VCaP (cell line): ENCODE measurements around the gene MPL.

Source experiments
- H3K27ac ChIP-seq: fragments of 450-650 bp; 2 replicates; pipeline ENCODE4 v1.5.1; 2017
- CTCF ChIP-seq: fragments of 450-650 bp; conservative IDR thresholded peaks from 2 replicates; pipeline ENCODE4 v1.5.1; 2017; ENCODE audit warnings: mild to moderate bottlenecking, moderate library complexity

MPL gene

GRCh38 chr1:43294761-43295160 is 42.9 kb upstream of the MPL start:
- no peak overlapping the region for H3K27ac ChIP-seq
- TF ChIP-seq CTCF, result no peak

GRCh38 chr1:43296207-43296606 is 41.4 kb upstream of the MPL start:
- no peak for TF ChIP-seq CTCF
- H3K27ac ChIP-seq, result no peak overlapping the region

DNA sequence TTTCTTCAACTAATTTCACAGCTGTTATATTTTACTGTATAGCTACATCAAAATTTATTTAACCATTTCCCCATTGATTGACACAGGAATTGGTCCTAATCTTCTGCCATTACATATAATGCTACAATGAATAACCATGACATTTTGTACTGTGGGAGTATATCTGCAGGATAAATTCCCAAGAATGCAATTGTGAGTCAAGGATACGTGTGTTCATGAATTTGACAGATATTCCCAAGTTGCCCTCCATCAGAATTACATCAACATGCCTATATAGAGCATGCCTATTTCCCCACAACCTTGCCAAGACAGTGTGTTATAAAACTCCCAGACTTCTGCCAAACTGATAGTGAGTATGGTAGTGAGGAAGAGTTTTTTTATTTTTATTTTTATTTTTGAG is 39.6 kb upstream of the MPL start:
- TF ChIP-seq CTCF, result no peak
- H3K27ac ChIP-seq, result no peak overlapping the region

DNA sequence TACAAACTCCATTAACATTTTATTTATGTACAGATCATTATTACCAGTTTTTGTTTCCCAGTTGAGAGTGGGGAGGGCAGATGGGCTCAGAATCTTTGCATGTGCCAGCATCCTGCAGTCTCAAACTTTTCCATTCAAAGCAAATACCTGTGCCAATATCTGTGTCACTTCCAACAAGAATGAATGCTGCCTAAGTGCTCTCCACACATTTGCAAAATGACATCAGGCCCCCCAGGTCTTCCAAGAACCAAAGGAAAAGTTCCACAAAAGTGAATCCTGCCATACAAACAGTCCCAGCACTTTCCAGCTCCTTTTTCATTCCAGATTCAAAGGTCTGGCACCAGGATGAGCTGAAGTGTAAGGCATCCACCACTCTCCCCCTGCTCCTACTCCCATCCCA is 38.5 kb upstream of the MPL start:
- H3K27ac ChIP-seq, result no peak overlapping the region
- no peak for TF ChIP-seq CTCF

DNA sequence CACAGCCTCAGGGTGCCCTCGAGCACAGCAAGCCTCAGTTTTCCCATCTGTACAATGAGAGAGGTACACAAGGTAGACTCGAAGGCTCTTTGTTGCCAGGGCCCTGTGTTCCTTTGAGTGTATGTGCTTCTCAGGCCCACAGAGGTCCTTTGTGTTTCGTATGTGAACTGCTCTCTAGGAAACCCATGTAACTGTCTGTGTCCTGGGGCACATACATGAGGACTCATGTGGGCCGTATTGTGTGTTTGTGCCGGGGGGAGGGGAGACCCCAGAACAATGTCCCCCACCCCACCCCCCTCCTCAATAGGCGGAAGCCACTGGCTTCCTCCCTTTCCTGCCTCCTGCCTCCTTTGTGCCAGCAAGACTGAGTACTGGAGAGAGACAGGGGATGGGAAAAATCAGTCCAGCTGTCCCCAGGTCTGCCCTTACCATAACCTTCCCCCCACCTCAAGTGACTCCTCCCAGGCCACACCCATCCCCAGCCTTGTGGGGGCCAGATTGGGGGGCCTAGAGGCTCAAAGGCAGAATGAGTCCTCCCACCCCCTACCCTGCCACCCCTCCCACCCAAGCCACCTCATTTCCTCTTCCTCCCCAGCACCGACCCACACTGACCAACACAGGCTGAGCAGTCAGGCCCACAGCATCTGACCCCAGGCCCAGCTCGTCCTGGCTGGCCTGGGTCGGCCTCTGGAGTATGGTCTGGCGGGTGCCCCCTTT is 37.1 kb upstream of the MPL start, which contains the start of gene TIE1:
TIE1 (plus strand) TSS at position 605 of the 717 bp plus-strand sequence; CDS start at position 695, 90 bp downstream.
- H3K27ac ChIP-seq, result no peak within 1 kb of the TSS
- no peak for TF ChIP-seq CTCF

DNA sequence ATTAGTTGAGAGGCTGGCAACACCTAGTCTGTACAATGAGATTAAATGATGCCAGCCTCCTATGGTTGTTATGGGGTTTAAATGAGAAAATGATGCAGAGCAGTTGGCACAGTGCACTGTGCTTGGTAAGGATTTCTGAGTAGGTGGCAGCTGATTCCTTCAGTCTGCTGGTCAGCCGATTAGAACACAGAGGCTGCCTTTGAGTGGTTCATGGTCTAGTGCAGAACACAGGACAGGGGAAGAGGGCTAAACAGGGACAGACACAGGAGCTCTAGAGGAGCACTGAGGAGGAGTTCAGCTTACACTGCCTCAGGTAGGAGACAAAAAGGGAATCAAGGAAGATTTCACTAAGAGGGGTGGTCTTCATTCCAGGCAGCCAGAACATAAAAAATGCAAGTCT is 35.4 kb upstream of the MPL start:
- H3K27ac ChIP-seq, result no peak overlapping the region
- TF ChIP-seq CTCF, result no peak

DNA sequence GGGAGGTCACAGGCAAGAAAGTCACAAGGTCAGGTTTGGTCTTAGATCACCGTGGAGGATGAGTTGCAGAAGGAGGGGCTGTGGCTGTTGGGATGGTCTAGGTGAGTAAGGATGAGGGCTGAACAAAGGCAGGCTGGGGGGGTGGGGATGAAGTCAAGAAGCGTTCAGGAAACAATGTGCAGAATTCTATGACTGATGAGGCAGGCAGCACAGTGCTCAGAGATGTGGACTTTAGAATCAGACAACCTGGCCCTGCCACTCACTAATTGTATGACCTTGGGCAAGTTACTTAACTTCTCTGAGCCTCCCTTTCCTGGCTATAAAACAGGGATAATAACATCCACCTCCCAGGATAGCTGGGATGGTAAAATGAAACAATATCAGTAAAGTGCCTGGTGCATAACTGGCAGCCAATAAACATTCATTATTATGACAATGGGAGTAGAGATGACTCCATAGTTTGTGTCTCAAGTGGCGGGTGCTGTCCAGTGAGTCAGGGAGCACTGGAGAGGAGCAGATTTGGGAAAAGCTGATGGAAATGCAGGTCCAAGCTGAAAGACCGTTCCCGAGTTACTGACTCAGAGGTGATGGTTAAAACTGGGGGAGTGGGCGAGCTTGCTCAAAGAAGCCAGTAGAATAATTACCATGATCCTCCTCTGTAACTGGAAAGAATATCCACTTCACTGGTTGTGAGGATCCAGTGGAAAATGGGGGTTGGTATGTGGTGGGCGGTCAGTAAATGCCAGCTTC is 34.7 kb upstream of the MPL start:
- H3K27ac ChIP-seq, result no peak overlapping the region
- no peak for TF ChIP-seq CTCF
